ENCODE results near the gene WIPF1. TPM values are rescaled to one million over a fixed set of nuclear protein-coding genes. Genes with fewer than 3 reads are reported as not detected.

Gene WIPF1
- total RNA-seq, 1 donor from 2014 or later = 373 TPM

GRCh38 chr2:174546519-174547506 is 50.8 kb downstream of the WIPF1 start:
- intact Hi-C loops (cut with micrococcal nuclease) = loop anchor here (1.0 kb wide), 1 partner anchor 85 kb away; no protein-coding TSS in a partner anchor

- intact Hi-C loops (cut with micrococcal nuclease) = no loop called here
Measured at GRCh38 chr2:174545240-174545639, 52.4 kb downstream of the WIPF1 start.

- intact Hi-C loops (cut with micrococcal nuclease) = no loop called here
Measured at GRCh38 chr2:174544802-174545201, 52.8 kb downstream of the WIPF1 start.

- intact Hi-C loops (cut with micrococcal nuclease) = no loop called here
Measured at GRCh38 chr2:174544156-174544555, 53.4 kb downstream of the WIPF1 start.

DNA sequence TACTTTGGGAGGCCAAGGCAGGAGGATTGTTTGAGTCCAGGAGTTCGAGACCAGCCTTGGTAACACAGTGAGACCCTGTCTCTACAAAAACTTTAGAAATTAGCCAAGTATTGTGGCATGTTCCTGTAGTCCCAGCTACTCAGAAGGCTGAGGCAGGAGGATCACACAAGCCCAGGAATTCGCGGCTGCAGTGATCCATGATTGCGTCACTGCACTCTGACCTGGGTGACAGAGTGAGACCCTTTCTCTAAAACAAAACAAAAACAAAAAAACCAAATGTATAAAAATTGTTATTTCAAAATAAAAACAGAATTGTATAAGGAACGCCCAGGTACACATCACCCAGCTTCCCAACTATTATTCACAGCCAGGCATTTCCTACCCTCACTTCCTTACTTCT is 56.7 kb downstream of the WIPF1 start:
- intact Hi-C loops (cut with micrococcal nuclease) = no loop called here

- intact Hi-C loops (cut with micrococcal nuclease) = no loop called here
Measured at GRCh38 chr2:174535757-174536703, 61.6 kb downstream of the WIPF1 start.

DNA sequence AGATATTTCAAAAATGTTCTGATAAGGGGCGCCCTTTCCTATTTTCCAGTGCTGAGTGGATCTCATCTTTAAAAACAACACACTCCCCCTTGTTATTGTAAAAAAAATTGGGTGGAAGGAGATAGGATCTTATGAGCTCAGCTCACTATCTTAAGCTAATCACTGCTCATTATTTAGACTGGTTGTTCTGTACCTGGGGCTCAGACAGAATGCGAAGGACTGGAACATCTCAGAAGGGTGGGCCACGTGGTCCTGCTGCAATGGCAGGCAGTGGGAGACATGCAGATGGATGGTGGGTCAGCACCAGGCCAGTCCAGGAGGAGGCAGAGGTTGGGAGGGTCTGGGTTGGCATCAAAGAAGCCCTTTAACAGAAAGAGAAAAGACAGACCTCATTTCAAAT is 62.5 kb downstream of the WIPF1 start:
- intact Hi-C loops (cut with micrococcal nuclease) = no loop called here

DNA sequence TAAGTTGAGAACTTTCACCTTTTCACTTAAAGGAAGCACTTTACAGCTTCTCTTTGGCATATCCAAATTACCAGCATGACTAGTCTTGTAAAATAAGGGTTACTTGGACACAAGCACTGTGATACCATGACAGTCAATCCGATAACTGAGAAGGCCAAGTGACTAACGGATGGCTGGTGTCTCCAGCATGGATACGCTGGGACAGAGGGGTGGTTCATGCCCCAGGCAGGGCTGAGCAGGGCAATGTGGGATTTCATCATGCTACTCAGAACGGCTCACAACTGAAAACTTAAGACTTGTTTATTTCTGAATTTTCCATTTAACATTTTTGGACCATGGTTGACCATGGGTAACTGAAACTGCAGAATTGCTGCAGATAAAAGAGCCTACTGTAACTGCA is 67.7 kb downstream of the WIPF1 start:
- intact Hi-C loops (cut with micrococcal nuclease) = no loop called here

DNA sequence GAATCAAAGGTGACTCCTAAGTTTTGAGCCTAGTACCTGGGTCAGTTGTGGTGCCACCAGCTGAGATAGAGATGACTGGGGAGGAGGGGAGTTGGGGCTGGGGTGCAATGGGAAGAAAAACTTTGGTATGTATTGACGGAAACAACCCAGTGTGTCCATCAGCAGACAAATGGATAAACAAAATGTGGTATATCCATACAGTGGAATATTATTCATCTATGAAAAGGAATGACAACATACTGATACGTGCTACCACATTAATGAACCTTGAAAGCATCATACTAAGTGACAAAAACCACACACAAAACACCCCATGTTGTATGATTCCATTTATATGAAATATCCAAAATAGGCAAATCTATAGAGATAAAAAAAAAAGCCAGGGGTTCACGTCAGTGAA is 69.6 kb downstream of the WIPF1 start:
- intact Hi-C loops (cut with micrococcal nuclease) = no loop called here

DNA sequence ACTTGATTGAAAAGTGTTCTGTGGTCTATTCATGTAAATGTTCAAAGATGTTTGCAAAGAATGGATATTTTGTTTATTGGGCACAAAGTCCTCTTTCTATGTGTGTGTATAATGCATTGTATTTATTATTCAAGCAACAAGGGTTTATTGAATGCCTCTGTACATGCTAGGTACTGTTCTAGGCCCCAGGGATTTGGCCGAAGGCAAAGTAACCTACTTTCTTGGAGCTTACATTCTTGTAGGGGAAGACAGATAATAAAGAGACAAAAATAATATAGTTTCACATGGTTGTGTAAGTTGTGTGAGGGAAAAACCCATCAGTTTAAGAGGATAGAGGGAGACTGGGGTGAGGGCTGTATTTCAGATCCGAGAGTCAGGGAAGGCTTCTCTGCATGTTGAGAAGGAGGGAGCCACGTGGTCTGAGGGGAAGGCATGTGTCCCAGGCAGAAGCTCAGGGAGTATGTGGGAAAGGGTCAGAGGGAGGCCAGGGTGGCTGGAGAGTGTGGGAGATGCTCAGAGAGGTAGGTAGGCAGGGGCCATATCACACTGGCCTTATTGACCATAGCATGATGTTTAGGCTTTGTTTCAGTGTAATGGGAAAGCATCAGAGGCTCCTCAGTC is 70.4 kb downstream of the WIPF1 start:
- intact Hi-C loops (cut with micrococcal nuclease) = no loop called here

- intact Hi-C loops (cut with micrococcal nuclease) = no loop called here
Measured at GRCh38 chr2:174524527-174524926, 73.1 kb downstream of the WIPF1 start.

DNA sequence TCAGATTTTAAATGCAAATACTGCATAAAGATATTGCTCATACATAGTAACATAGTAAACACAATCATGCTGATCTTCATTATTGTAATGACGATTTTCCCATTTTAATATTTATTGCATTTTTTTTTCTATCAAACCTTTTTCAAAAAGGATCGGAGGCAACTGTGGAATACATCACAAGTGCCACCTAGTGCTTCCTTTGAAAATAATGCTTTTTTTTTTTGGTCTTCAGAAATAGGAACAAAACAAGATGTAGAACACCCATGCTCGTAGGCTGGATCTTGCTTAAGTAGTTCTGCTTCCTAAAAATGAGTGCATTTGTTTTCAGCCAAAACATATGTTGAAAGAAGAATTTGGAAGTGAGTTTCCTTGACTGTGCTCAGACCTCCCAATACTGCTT is 75.1 kb downstream of the WIPF1 start:
- intact Hi-C loops (cut with micrococcal nuclease) = loop anchor here (1.0 to 2.0 kb wide), 2 partner anchors 36 to 60 kb away; partner anchors contain the start of gene GPR155

- intact Hi-C loops (cut with micrococcal nuclease) = no loop called here
Measured at GRCh38 chr2:174518395-174518794, 79.2 kb downstream of the WIPF1 start.

- intact Hi-C loops (cut with micrococcal nuclease) = no loop called here
Measured at GRCh38 chr2:174516501-174517378, 80.9 kb downstream of the WIPF1 start.

- intact Hi-C loops (cut with micrococcal nuclease) = no loop called here
Measured at GRCh38 chr2:174512345-174512744, 85.3 kb downstream of the WIPF1 start.

DNA sequence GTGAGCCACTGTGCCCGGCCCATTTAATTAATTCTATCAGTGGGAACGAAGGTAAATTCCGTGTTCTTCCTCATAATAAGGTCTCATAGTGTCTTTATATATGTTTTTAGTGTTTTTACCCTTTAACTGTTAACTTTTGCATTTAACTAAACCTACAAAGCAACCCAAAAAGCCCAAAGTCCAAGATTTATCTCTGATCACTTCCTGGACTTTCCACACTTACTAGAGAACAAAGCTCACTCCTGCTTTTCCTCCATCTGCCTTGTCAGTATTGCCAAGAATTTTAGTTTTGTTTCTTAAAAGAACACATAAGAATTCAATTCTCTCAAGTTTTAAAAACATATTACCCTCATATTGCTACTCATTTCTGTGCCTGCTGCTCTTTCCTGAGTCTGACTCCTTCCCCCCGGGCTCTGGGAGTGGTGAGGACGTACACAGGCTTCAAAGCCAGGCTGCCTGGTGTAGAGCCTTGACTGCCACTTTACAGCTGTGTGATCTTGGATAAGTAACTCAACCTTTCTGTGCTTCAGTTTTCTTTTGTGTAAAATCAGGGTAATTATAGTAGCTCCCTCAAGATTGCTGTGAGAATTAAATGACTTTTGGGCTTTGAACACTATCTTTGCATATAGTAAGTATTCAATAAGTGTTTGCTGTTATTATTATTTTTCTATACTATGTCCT is 85.9 kb downstream of the WIPF1 start:
- intact Hi-C loops (cut with micrococcal nuclease) = no loop called here

GRCh38 chr2:174510583-174511189 is 86.9 kb downstream of the WIPF1 start:
- intact Hi-C loops (cut with micrococcal nuclease) = no loop called here
